HG03354 (cell line): ENCODE data around the gene PDC.
A peak's percentile ranks its signal among the peaks of the same experiment; 100 is the strongest.
"Not testable (repeated sequence)": the region's sequence is repeated elsewhere in the genome, so short reads cannot be mapped to it uniquely, and the experiment has no call there.

Experiments used
- ATAC-seq: cut with Tn5 transposase; IDR thresholded peaks from one replicate; pipeline ENCODE4 v1.9.1; 2021; ENCODE audit warnings: mild to moderate bottlenecking; ENCODE audit not compliant: unreplicated experiment, poor library complexity, severe bottlenecking

Gene PDC

GRCh38 chr1:186413319-186413718, 47.6 kb downstream of the PDC start:
- no peak for ATAC-seq

DNA sequence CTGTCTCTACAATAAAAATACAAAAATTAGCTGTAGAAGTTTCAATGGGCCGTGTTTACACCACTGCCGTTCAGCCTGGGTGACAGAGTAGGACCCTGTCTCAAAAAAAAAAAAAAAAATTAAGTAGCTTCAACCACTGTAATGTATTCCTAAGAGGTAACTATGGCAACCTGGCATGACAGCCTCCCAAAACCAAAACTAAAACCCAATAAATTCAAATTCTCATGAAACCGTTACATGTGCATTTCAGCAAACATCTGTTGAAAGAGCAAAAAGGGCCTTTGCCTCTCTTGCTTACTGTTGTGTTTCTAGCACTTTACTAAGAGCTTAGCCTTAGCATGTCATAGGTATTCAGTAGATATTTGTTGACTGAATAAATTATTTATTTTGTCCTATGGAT, 51.8 kb downstream of the PDC start:
- peak; percentile 78 for ATAC-seq

- ATAC-seq, result peak; percentile 64
These were observed 56.4 kb downstream of the PDC start for GRCh38 chr1:186404454-186405051.

GRCh38 chr1:186403632-186404031, 57.3 kb downstream of the PDC start:
- ATAC-seq, result no peak

DNA sequence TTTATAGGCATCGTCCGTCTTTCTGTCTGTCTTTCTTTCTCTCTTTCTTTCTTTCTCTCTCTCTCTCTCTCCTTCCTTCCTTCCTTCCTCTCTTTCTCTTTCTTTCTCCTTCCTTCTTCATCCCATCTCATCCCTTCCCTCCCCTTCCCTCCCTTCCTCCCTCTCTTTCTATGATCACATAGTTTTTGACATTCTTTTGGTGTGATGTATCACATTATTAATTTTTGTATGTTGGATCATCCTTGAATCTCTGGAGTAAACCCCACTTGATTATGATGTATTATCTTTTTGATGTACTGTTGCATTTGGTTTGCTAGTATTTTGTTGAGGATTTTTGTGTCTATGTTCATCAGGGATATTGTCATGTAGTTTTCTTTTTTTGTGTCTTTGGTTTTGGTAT, 59.5 kb downstream of the PDC start:
- ATAC-seq, result not testable (repeated sequence)
